GM12878 (cell line): ENCODE results near the gene ELK3. TPM values are rescaled to one million over a fixed set of nuclear protein-coding genes. Genes with fewer than 3 reads are reported as not detected.

ENCODE experiments used
- ATAC-seq: fragments of 200-7000 bp; cut with Tn5 transposase; 3 replicates; pipeline ENCODE4 v1.9.1; 2020; ENCODE audit warnings: mild to moderate bottlenecking, moderate library complexity
- BruUV-seq: library from RNA; stranded (reverse); fragments of 400-500 nt; replicated peaks from 2 replicates; lab custom pipeline; 2021; lab: Mats Ljungman, UMichigan
- CTCF ChIA-PET: fragments of 300-600 bp; sonication (Branson Sonifier 250); formaldehyde crosslinking; extraction: SDS; loops from one replicate; lab custom pipeline; 2021; ENCODE audit warnings: inconsistent platforms; lab: Yijun Ruan, JAX
- POLR2A ChIA-PET: fragments of 350-600 bp; formaldehyde crosslinking; extraction: SDS; loops from one replicate; lab custom pipeline; 2021; ENCODE audit warnings: inconsistent platforms; lab: Charles Lee
- RAD21 ChIA-PET: fragments of 300-600 bp; sonication (Branson Sonifier 250); formaldehyde crosslinking; loops from one replicate; lab custom pipeline; 2023; ENCODE audit warnings: antibody characterized with exemption; ENCODE audit not compliant: unreplicated experiment; lab: Charles Lee
- SMC1A ChIA-PET: fragments of 300-600 bp; sonication (Branson Sonifier 250); formaldehyde crosslinking; loops from one replicate; lab custom pipeline; 2023; ENCODE audit not compliant: unreplicated experiment, uncharacterized antibody; lab: Charles Lee
- DNase-seq: peaks from one replicate; pipeline ENCODE4 v3.0.0-alpha.2; 2011; ENCODE audit warnings: low read depth, low spot score
- FAIRE-seq: peaks from 3 replicates; lab custom pipeline; 2011; peaks lifted over from hg19 to GRCh38; lab: Jason Lieb, UNC
- H2AFZ ChIP-seq: 2 replicates; pipeline ENCODE4 v1.6.0; 2011; ENCODE audit warnings: low read depth, low read length, control low read depth; ENCODE audit not compliant: control insufficient read depth
- H3K27ac ChIP-seq: 2 replicates; pipeline ENCODE4 v1.5.1; 2011; ENCODE audit warnings: control low read depth; ENCODE audit not compliant: control insufficient read depth, insufficient read depth
- H3K27me3 ChIP-seq, 2 experiments: replicated peaks in 1 of 2; 2 replicates each; pipeline versions ENCODE4 v1.6.0 to v1.6.1; 2011; ENCODE audit warnings: low read length in 1 of 2; ENCODE audit not compliant: control insufficient read depth in 2 of 2, insufficient read depth in 2 of 2
- H3K36me3 ChIP-seq, 2 experiments: 2 replicates each; pipeline ENCODE4 v1.5.1; 2011; ENCODE audit warnings: low read length in 1 of 2; ENCODE audit not compliant: control insufficient read depth in 2 of 2, insufficient read depth in 2 of 2
- H3K4me1 ChIP-seq: 2 replicates; pipeline ENCODE4 v1.6.1; 2011; ENCODE audit warnings: mild to moderate bottlenecking, low read length, moderate library complexity, mixed read lengths; ENCODE audit not compliant: control insufficient read depth, insufficient read depth
- H3K4me2 ChIP-seq: 2 replicates; pipeline ENCODE4 v1.6.0; 2011; ENCODE audit warnings: control low read depth; ENCODE audit not compliant: control insufficient read depth, insufficient read depth
- H3K4me3 ChIP-seq: fragments of 200-600 bp; sonication (generic); 2 replicates; pipeline ENCODE4 v1.5.1; 2016
- H3K79me2 ChIP-seq: 2 replicates; pipeline ENCODE4 v1.6.0; 2011; ENCODE audit warnings: low read length; ENCODE audit not compliant: control insufficient read depth, insufficient read depth
- H3K9ac ChIP-seq: 2 replicates; pipeline ENCODE4 v1.8.0; 2011; ENCODE audit warnings: low read length, control low read depth, mixed read lengths; ENCODE audit not compliant: control insufficient read depth, insufficient read depth
- H3K9me3 ChIP-seq: replicated peaks from 3 replicates; pipeline ENCODE4 v1.5.1; 2011; ENCODE audit warnings: mild to moderate bottlenecking, low read length; ENCODE audit not compliant: control insufficient read depth, insufficient read depth
- H4K20me1 ChIP-seq: 2 replicates; pipeline ENCODE4 v1.6.0; 2011; ENCODE audit not compliant: control insufficient read depth, insufficient read depth
- BCL3 ChIP-seq: IDR thresholded peaks from 2 replicates; pipeline ENCODE4 v1.6.1; 2011; ENCODE audit warnings: borderline replicate concordance, low read depth, mild to moderate bottlenecking, moderate library complexity, low read length; ENCODE audit not compliant: insufficient read depth, poor library complexity, severe bottlenecking
- POLR2AphosphoS5 ChIP-seq: IDR thresholded peaks from 2 replicates; pipeline ENCODE4 v1.6.1; 2011; ENCODE audit warnings: mild to moderate bottlenecking, low read length, inconsistent platforms
- SIX5 ChIP-seq: IDR thresholded peaks from 2 replicates; pipeline ENCODE4 v1.6.1; 2011; ENCODE audit warnings: mild to moderate bottlenecking, low read depth, low read length, moderate library complexity; ENCODE audit not compliant: severe bottlenecking
- WGBS: methylation state at CpG from one replicate; pipeline ENCODE4 v1.1.6; 2016; ENCODE audit warnings: low lambda C conversion rate; ENCODE audit not compliant: insufficient replicate concordance, insufficient coverage; ENCODE audit errors: missing lambda C conversion rate; 5-methylcytosine and 5-hydroxymethylcytosine counted together
- in situ Hi-C: fragments of 300-500 bp; cut with MboI; formaldehyde crosslinking; loops from 9 replicates; pipeline ENCODE4 v1.14.3; 2018; ENCODE audit warnings: mixed read lengths
- intact Hi-C: fragments of 100-400 bp; cut with micrococcal nuclease; formaldehyde crosslinking; loops from one replicate; pipeline ENCODE4 v1.14.2; 2022; ENCODE audit not compliant: unreplicated experiment
- polyA plus RNA-seq, 11 experiments: library from polyadenylated mRNA; depleted of rRNA in 4 of 11; unstranded in 6 of 11; stranded (reverse) in 5 of 11; fragments of >200 nt; fragmentation: Nextera tagmentation in 4 of 11; fragmentation: Illumina TruSeq in 1 of 11; extraction: Ambion mirVana in 4 of 11; extraction: Trizol in 1 of 11; gene quantifications; 1 replicate in 1 of 11; 2 replicates in 10 of 11; pipeline versions ENCODE4 v1.2.1 to v1.2.3, GENCODE V29; 2011 to 2016; ENCODE audit warnings: inconsistent platforms in 2 of 11, missing spikeins in 2 of 11, low read depth in 1 of 11
- total RNA-seq, 4 experiments: library from RNA; depleted of rRNA in 3 of 4; stranded (reverse); fragments of >200 nt in 3 of 4; fragmentation: Illumina TruSeq in 1 of 4; extraction: Trizol in 1 of 4; gene quantifications; 2 replicates each; pipeline versions ENCODE4 v1.2.1 to v1.2.3, GENCODE V29; 2013 to 2021

The ELK3 gene
- total and polyA plus RNA-seq, 10 of the 15 experiments (the other 5 are each of a cell fraction or from before 2014, with no cell fraction given) = 0.37 to 4.8 (median 0.88) TPM

- ChIA-PET POLR2A (interaction anchor here (1.0 kb wide), 1 partner anchor 10 kb away, joined by 3 read pairs; no protein-coding TSS in a partner anchor), RAD21 (no interaction called here), SMC1A (interaction anchor here (0.6 kb wide), 1 partner anchor 244 kb away, joined by 3 read pairs; no protein-coding TSS in a partner anchor), CTCF (no interaction called here)
- FAIRE-seq (no peak), DNase-seq (no peak), ATAC-seq (no peak)
- intact Hi-C loops = no loop called here
- Histone ChIP-seq H2AFZ (no peak overlapping the region), H3K9ac (no peak overlapping the region), H3K4me2 (no peak overlapping the region), H3K27me3 (no peaks in the 10 kb centered on the region), H3K4me1 (no peaks in the 10 kb centered on the region), H3K36me3 (peaks cover 0 to 13% of the 10 kb centered on the region in 2 experiments; a peak in 3 of 4 replicates), H3K9me3 (no peaks in the 10 kb centered on the region), H4K20me1 (no peaks in the 10 kb centered on the region), H3K79me2 (no peaks in the 10 kb centered on the region), H3K4me3 (no peak overlapping the region), H3K27ac (no peak overlapping the region)
- in situ Hi-C loops = no loop called here
- no TSS peak for BruUV-seq
- TF ChIP-seq SIX5 (no peak), POLR2AphosphoS5 (0 out of 2 replicates have a peak, but pooled peaks have one; percentile 23), BCL3 (no peak)
- 85% methylated on average over 17 of the region's 17 CpGs for WGBS
Observed at GRCh38 chr12:96248136-96248931, 54.2 kb downstream of the ELK3 start.
